ENCODE data around the gene CRIP1. TPM values are rescaled to one million over a fixed set of nuclear protein-coding genes. Genes with fewer than 3 reads are reported as not detected.

CRIP1 gene
- total and polyA plus RNA-seq, 7 donors: 4.9 to 403 (median 24.3) TPM

DNA sequence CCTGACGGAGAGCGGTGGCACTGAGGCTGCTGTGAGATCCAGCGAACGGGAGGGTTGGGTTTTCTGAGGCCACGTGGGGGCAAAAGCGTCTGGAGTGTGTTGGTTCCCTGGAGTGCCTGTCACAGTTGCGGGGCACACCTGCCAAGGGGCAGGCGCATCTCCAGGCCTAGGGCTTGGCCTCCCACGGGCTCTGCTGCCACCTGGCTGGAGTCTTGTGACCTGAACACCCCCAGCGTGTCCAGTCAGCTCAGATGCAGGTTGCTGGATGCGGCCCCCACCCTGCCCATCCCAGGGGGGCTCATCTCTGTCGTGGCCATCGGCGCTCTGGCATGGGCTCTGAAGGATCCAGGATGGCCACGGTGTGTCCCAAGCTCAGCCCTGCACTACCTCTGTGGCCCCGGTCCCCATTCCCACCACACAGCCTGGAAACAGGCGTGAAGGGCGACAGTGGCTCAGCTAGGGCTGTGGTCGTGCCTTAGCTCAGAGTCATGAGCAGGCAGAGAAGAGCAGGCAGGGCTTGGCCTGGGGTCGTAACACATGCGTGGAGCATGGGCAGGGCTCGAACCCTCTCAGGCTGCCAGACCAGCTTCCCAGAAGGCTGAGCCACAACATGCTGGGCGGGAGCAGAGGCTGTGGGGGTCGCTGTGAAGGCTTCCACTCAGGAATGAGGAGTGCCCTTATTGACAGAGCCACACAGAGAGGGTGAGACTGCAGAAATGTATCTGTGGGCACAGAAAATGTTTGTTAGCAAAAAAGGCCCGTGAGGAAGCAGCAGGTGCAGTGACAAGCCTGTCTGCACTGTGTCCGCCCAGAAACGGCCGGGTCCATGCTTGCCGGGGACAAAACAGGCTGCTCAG, 35.6 kb upstream of the CRIP1 start:
- Histone ChIP-seq H3K36me3 (peaks cover 24 to 64% (median 37%) of the 10 kb centered on the region in 4 donors), H3K27me3 (no peaks in the 10 kb centered on the region), H3K4me1 (peaks cover 0 to 16% (median 12%) of the 10 kb centered on the region in 4 donors), H3K27ac (no peak overlapping the region), H3K9me3 (no peaks in the 10 kb centered on the region), H3K4me3 (no peak overlapping the region)
- intact Hi-C loops (cut with DNase I): no loop called here
- 91 to 95% methylated on average over 29 of the region's 29 CpGs for WGBS, 2 donors
- TF ChIP-seq, protein P1, sequence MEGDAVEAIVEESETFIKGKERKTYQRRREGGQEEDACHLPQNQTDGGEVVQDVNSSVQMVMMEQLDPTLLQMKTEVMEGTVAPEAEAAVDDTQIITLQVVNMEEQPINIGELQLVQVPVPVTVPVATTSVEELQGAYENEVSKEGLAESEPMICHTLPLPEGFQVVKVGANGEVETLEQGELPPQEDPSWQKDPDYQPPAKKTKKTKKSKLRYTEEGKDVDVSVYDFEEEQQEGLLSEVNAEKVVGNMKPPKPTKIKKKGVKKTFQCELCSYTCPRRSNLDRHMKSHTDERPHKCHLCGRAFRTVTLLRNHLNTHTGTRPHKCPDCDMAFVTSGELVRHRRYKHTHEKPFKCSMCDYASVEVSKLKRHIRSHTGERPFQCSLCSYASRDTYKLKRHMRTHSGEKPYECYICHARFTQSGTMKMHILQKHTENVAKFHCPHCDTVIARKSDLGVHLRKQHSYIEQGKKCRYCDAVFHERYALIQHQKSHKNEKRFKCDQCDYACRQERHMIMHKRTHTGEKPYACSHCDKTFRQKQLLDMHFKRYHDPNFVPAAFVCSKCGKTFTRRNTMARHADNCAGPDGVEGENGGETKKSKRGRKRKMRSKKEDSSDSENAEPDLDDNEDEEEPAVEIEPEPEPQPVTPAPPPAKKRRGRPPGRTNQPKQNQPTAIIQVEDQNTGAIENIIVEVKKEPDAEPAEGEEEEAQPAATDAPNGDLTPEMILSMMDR (IDR thresholded peaks at IDR 0.05): no peak
- TF ChIP-seq POLR2AphosphoS5 (IDR thresholded peaks at IDR 0.05): no peak
- no peak for DNase-seq

DNA sequence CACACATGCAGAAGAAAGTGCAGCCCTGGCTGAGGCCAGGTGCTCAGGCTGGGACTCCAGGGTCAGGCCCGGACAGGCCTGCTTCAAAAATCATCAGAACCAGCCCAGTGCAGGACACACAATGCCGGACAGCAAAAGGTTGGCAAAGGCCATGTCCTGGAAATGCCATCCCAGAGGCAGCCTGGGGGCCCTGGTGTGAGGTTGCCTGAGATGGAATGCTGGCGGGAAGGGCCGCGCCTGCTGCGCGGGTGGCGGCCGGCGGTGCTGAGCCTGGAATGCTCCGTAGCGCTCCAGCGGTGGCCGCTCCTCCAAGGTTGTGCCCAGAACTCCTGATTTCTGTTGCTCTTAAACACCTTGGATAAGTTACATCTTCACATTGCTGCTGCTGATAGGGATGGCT, 33.7 kb upstream of the CRIP1 start:
- no peaks in the 10 kb centered on the region for H3K9me3 ChIP-seq
- H3K4me1 ChIP-seq: peaks cover 0 to 13% (median 12%) of the 10 kb centered on the region in 4 donors
- peaks cover 28 to 79% (median 45%) of the 10 kb centered on the region in 4 donors for H3K36me3 ChIP-seq
- WGBS, 2 donors: 89 to 90% methylated on average over 14 of the region's 14 CpGs
- TF ChIP-seq, protein P1 (IDR thresholded peaks at IDR 0.05): no peak
- TF ChIP-seq EP300 (IDR thresholded peaks at IDR 0.05) (no peak), POLR2AphosphoS5 (IDR thresholded peaks at IDR 0.05) (no peak), POLR2A (IDR thresholded peaks at IDR 0.05) (no peak)
- H3K27me3 ChIP-seq: no peaks in the 10 kb centered on the region
- DNase-seq: no peak
- intact Hi-C loops (cut with DNase I): no loop called here
- no peak overlapping the region for H3K27ac ChIP-seq
- no peak overlapping the region for H3K4me3 ChIP-seq

DNA sequence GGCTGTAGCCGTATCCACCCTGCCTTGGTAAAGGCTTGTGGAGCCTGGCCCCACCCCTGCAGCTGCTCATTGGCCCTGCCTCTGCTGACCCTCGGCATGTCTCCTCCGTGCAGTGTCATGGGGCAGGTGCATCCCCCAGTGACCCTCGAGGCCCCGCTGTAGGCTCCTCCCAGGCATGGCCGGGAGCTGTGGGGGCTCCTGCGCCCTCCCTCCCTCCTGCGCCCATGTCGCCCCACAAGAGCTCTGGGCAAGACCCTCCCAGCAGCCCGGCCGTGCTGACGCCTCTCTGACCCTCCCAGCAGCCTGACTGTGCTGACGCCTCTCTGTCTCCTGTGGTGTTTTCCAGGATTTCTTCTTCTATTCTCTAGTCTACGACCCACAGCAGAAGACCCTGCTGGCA, 32.8 kb upstream of the CRIP1 start:
- DNase-seq: no peak
- WGBS, 2 donors: 92% methylated on average over 14 of the region's 14 CpGs
- no peak overlapping the region for H3K4me3 ChIP-seq
- H3K27ac ChIP-seq: no peak overlapping the region
- TF ChIP-seq, protein P1 (IDR thresholded peaks at IDR 0.05): no peak
- TF ChIP-seq EP300 (IDR thresholded peaks at IDR 0.05): no peak
- TF ChIP-seq POLR2AphosphoS5 (IDR thresholded peaks at IDR 0.05): no peak
- no peak for TF ChIP-seq POLR2A (IDR thresholded peaks at IDR 0.05)
- intact Hi-C loops (cut with DNase I): no loop called here
- no peaks in the 10 kb centered on the region for H3K9me3 ChIP-seq
- peaks cover 0 to 5% (median 4%) of the 10 kb centered on the region in 4 donors for H3K4me1 ChIP-seq
- H3K36me3 ChIP-seq: peaks cover 28 to 79% (median 48%) of the 10 kb centered on the region in 4 donors
- no peaks in the 10 kb centered on the region for H3K27me3 ChIP-seq

DNA sequence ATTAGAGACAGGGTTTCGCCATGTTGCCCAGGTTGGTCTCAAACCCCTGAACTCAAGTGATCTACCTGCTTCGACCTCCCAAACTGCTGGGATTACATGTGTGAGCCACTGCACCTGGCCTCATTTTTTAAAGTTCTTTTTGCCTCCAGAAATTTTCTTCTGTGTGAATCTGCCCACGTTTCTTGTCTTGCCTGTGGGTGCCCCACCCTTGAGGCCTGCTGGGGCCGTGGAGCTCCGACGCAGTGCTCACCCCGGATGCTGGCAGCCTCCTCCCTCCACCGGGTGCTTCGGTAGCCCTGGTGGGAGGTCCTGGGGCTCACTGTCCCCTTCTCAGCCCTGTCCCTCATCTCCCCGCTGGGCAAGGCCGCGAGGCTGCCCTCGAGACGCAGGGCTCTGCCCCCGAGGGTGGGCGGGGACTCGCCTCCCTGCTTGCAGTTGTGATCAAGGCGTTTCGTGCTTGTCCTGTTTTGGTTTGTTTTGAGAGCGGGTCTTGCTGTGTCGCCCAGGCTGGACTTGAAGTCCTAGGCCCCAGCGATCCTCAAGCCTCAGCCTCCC, 31.5 kb upstream of the CRIP1 start:
- H3K36me3 ChIP-seq: peaks cover 24 to 75% (median 45%) of the 10 kb centered on the region in 4 donors
- no peak for DNase-seq
- H3K4me1 ChIP-seq: no peaks in the 10 kb centered on the region
- intact Hi-C loops (cut with DNase I): no loop called here
- WGBS, 2 donors: 93 to 94% methylated on average over 22 of the region's 22 CpGs
- H3K4me3 ChIP-seq: no peak overlapping the region
- no peak overlapping the region for H3K27ac ChIP-seq
- TF ChIP-seq POLR2A (IDR thresholded peaks at IDR 0.05) (no peak), POLR2AphosphoS5 (IDR thresholded peaks at IDR 0.05) (no peak), EP300 (IDR thresholded peaks at IDR 0.05) (no peak)
- TF ChIP-seq, protein P1 (IDR thresholded peaks at IDR 0.05): no peak
- H3K9me3 ChIP-seq: no peaks in the 10 kb centered on the region
- H3K27me3 ChIP-seq: no peaks in the 10 kb centered on the region

All from sigmoid colon (tissue), 7 donors.